Stimulated activated CD8-positive, alpha-beta memory T cell treated with anti-CD3 and anti-CD28 coated beads, Interleukin-15, amount 100 ng/mL, for 4 hours (primary cell): ENCODE measurements around the gene NOXRED1.

Experiments
- DNase-seq, 2 donors: peaks; one replicate each; pipeline ENCODE4 v3.0.0-alpha.2; 2020; ENCODE audit warnings: low read depth in 2 of 2

The NOXRED1 gene

DNA sequence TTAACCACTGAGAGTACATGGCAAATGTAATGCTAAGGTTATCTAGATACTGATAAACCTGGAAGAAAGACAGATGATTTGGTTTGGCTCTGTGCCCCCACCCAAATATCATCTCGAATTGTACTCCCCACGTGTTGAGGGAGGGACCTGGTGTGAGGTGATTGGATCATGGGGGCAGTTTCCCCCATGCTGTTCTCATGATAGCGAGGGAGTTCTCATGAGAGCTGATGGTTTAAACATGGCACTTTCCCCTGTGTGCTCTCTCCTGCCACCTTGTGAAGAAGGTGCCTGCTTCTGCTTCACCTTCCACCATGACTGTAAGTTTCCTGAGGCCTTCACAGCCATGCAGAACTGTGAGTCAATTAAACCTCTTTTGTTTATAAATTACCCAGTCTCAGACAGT lies 14.2 kb downstream of the NOXRED1 start:
- DNase-seq, result no peak

DNA sequence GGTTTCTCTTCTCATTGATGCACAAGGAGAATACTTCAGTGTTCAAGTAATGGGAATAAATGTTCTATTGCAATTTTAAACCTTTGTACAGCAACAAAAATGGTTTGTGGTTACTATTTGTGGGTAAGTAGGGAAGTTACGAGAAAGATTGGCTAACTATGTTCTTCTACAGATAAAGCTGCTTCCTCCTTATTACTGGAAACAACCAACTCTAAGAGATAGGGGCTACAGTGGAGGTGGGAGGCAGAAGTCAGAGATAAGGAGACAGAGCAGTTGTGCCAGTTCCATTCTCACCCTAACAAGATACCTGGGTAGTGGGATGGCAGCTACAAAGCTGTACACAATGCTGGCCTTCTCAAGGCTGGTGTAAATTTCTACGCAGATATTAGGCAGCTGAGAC lies 16.2 kb downstream of the NOXRED1 start:
- DNase-seq, result no peak

DNA sequence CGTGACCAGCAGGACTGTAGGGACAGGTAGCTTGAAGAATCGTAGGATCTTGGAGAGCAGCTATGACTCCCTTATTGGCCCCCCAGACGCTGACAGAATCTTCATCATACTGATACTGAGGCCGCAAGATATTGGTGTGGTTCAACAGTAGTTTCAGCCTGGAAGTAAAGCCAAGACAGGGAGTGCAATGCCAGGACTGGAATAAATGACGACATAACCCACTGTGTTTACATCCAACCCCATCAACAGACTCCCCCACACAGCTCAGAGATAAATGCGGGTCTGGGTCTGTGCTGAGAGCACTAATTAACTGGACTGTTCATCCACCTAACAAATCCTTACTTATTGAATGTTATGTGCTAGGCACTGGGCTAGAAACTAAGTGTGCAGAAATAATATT lies 16.6 kb downstream of the NOXRED1 start:
- no peak for DNase-seq

DNA sequence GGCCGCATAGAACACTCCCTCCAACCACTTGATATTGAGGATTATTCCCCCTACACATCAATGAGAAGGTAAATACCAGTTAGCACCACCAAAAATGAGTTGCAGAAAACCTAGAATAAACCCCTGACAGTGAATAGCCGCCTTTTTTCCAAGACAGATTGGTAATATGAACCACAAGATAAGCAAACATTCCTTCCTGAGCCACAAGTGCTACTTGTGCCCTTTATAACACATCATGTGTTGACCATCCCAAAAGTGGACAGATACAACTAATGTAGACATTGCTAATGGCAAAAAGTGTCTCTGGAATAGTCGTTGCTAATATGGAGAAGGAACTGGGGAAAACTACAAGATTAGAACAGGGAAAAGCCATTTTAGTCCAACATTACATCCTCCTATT lies 17.2 kb downstream of the NOXRED1 start:
- no peak for DNase-seq

DNA sequence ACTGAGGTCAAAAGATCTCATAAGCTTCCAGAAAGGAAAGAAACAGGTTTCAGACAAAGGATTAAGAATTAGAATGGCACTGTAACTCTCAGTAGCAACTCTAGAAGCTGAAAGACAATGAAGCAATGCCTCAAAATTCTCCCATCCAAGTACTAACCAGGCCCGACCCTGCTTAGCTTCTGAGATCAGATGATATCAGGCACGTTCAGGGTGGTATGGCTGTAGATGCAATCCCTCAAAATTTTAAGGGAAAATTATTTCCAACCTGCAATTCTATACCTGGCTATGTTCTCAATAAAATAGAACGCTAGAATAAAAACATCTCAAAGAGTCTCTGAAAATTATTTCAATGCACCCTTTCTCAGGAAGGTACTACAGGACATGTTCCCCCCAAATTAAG lies 19.6 kb downstream of the NOXRED1 start:
- no peak for DNase-seq

DNA sequence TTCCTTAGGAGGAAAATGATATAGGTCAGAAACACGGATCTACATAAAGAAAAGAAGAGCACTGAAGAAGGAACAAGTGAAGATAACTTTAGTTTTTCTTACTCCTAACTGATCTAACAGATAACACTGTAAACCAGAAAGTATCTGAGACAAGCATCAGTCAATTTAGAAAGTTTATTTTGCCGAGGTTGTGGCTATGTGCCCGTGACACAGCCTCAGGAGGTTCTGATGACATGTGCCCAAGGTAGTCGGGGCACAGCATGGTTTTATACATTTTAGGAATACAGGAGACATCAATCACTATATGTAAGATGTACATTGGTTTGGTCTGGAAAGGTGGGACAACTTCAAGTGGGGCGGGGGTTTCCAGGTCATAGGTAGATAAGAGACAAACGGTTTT lies 23.1 kb downstream of the NOXRED1 start:
- DNase-seq, result no peak

DNA sequence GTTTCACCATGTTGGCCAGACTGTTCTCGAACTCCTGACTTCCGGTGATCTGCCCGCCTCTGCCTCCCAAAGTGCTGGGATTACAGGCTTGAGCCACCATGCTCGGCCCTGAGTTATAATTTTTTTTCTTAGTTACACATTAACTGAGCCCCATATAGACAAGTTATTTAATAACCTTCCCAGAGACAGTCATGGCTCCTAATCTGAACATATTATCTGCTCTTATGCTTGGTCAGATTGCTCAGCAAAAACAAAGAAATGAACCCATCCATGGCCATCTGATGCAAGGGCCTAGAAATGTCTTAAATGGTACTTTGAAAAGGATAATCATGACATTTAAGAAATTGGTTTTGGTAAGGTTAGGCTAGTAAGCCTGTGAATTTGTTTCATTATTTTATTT lies 33.1 kb downstream of the NOXRED1 start:
- no peak for DNase-seq

DNA sequence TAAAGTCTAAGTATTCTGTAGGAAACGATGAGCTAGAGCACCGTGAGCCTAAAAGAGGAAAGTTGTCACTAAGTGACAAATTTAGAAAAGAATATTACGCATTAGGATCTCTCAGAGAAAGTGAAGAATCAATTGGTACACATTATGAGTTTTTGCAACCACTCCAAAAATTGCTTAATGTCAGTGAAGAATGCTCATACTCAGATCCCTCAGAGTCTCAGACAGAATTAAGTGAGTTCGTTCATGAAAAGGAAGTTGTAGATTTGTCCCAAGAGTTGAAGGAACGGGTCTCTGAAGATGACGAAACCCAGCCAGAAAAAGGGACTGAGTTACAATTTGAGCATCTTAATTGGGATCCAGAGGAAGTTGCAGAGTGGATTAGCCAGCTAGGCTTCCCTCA lies 44.6 kb downstream of the NOXRED1 start:
- no peak for DNase-seq

DNA sequence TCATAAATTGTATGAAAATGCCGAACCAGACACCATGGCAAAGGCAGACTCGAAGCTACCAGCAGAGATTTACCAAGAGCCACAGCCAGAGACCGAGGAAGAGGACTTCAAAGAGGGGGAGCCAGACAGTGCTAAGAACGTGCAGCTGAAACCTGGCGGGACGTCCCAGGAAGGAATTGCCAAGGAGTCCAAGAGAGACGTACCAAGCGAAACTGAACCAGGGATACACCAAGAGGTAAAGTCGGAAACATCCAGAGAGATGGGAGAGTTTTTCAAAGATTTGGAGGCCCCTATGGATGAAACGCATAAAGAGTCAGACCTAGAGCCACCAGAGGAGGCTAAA lies 45.9 kb downstream of the NOXRED1 start:
- no peak for DNase-seq

DNA sequence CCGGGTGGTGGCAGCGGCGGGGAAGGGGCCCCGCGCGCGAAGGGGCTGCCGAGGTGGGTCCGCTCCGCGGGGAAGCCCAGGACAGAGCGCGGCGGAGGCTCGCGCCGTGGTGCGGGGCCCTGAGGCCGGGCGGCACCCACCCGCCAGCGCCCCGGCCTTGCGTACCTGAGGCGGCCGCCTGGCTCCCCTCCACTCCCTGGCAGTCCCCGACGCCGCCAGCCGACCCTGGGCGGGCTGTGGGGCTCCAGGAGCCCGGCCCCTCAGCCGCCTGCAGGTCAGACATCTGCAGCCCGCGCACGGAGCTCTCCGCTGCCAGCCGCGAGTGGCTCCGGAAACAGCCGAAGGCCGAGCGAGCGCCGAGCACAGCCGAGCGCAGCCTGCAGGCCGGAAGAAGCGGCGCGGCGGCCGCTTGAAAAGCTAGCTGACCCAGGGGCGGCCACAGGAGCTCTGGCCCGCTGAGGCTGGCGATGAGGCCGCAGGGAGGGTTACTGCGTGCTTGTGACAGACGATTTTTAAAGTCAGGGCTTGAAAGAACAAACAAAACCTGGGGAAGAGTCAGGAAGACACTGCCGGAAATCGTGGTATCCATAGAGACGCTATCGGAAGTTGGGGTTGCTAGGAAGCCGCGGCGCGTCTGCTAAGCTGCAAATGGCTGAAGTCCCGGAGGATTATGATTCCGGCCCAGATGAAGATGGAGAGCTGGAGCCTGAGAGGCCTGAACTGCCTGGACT lies 46.4 kb downstream of the NOXRED1 start, which contains the start of the genes SAMD15 and TMED8:
TSS of gene SAMD15 (plus strand) at position 609 of the 731 bp plus-strand sequence. CDS start at position 649, 40 bp downstream.
TSS of gene TMED8 (minus strand) at position 324 of the 731 bp plus-strand sequence. CDS start at position 283, 41 bp downstream.
- DNase-seq, result peak; percentile 65 to 67

DNA sequence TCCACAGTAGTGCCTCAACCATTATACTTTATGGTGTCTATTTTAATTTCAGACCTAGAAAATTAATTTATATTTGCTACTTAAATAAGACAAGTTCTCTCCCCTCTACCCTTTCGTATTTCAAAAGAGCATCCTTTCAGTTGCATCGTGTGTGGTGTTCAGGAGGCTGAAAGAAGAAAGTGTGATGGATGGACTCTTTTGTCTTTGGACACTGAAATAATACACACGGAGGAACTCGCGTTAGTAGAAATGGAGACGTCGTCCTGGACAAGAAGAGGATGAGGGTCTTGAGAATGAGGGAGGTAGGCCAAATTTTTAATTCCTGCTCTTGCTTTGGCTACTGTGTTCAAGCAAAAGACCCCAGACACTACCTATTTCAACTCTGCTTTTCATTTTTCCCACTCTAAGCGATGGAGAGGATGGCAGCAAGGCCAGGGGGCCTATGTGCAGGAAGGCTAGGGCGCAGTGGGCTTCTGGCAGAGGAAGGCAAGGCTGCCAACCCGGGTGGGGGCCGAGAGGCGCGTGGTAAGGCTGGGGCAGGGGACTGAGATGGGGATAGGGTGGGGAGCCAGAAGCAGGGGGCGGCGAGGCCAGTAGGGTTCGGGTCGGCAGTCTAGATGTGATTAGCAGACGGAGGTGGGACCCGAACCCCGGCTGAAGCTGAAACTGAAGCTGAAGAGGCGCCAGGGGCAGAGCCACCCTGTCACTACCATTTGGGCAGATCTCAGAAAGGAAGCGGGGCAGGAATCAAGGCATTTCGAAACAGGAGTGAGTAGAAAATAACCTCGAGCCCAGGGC lies 47.2 kb downstream of the NOXRED1 start:
- DNase-seq, result peak in 1 of 2 donors; percentile 0

DNA sequence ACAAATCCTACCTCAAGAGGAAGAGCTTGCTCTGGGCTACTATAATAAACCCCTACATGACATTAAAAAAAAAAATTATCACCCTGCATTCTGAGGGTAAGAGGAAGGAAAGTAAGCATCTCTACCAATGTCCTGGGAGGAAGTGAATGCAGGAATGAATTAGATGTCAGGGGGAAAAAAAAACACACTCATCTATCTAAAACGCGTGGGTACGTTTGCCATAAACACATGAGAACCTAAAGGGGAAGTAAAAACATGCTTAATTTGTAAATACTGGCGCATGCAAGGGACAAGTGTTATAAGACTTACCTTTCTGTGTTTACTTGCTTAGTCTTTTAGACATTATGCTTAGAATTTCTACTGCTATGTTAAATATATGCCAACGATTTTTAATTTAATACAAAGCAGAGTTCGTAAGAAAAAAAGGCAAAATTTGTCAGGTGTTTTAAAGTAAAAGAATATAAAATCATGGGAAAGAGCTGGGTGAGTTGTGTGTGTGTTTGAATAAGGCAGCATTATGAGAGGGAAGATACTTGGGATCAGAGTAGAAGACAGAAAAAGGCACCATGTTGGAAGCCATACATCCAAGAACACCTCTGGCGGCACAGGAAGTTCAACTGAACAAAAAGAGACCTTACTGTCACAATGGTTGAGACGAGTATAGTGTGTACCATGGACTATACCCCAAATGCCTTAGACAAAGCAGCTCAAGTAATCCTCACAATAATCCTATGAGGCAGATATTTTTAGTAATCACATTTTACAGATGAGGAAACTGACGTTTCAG lies 48.0 kb downstream of the NOXRED1 start:
- no peak for DNase-seq

DNA sequence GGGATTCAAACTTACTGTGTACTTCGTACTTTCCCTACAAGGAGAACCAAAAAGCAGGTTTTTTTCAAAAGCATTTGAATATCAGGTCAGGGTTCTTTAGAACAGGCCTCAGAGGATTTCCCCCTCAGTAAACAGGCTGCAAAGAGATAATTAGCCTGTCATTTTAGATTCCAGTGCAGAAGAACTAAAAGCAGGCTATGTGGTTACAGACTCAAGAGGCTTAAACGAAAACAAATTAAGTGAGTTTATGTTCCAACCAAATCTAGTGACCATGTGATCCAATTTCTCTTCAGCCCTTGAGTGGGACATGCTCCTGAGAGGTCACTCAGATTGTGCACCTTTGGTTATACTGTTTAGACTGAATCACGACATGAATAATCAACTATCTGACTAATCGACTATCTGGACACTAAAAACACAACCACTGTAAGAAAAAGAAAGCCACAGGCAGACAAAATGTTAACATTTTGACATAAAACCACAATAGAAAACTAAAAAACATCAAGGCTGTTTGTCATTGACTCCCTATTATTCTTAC lies 51.0 kb downstream of the NOXRED1 start:
- no peak for DNase-seq

DNA sequence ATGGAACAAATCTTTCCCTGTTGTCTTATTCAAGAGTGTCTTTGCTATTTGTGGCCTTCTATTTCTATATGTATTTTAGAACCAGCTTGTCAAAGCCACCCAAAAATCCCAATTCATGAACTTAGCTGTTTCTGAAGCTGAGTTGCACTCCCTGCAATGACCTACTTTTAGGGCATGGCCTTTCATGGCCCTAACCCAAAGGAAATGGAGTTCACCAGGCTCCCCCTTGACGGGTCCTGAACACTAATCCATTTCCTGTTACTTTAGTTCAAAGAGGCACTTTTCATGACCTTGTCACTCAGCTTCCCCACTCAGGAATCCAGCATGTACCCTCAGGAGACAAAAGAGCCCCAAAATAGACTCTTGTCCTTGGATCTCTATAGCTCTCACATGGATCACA lies 54.0 kb downstream of the NOXRED1 start:
- DNase-seq, result no peak

DNA sequence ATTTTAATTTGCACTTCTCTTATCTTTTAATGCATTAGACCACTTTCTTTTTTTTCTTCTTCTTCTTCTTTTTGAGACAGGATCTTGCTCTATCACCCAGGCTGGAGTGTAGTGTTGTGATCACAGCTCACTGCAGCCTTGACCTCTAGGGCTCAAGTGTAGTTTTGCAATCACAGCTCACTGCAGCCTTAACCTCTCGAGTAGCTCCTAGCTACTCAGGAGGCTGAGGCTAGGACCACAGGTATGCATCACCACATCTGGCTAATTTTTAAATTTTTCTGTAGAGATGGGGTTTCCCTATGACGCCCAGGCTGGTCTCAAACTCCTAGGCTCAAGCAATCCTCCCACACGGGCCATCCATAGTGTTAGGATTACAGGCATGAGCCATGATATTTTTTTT lies 59.2 kb downstream of the NOXRED1 start:
- DNase-seq, result no peak

DNA sequence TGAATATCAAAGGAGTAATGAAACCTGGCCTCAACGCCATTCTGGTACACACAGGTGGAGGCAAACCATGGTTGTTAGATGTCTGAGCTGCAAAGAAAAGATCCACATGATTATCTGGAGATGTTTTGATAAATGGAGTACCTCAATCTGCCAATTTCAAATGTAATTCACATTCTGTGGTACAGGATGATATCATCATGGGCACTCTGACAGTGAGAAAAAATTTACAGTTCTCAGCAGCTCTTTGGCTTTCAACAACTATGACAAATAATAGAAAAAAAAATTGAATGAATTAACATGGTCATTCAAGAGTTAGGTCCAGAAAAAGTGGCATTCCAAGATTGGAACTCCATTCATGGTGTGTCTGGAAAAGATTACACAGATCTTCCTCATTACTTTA lies 63.7 kb downstream of the NOXRED1 start:
- DNase-seq, result no peak

DNA sequence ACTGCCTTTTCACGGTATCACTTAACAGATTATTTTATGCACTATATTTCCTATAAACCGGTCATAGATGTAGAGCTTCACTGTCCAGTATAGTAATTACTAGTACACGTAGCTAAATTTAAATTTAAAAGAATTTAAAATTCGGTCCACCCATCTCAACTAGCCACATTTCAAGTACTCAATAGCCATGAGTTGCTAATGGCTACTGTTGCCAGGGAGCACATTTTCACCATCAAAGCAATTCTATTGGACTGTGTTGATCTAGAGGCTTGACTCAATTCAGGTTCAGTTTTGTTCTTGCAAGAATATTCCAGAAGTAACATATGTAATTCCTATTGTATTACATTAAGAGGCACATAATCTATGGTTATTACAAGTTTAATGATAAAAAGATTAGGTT lies 66.4 kb downstream of the NOXRED1 start:
- no peak for DNase-seq

DNA sequence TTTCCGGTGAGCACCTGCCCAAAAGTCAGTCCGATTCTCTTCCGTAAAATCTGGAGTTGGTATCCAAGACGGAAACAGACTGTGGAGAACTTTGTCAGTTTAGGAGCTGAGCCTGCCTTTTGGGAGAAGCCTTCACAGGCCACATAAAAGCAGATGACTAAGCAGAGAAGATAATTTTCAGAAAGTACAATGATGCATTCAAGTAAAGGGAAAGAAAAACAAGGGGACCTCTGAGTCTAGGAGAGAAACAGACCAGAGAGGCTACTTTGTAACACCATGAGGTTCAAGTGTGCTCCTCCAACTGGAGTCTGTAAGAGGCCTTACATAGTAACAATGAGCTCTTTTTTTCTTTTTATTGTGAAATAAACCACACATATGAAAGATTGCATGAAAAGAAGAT lies 67.5 kb downstream of the NOXRED1 start:
- DNase-seq, result no peak

DNA sequence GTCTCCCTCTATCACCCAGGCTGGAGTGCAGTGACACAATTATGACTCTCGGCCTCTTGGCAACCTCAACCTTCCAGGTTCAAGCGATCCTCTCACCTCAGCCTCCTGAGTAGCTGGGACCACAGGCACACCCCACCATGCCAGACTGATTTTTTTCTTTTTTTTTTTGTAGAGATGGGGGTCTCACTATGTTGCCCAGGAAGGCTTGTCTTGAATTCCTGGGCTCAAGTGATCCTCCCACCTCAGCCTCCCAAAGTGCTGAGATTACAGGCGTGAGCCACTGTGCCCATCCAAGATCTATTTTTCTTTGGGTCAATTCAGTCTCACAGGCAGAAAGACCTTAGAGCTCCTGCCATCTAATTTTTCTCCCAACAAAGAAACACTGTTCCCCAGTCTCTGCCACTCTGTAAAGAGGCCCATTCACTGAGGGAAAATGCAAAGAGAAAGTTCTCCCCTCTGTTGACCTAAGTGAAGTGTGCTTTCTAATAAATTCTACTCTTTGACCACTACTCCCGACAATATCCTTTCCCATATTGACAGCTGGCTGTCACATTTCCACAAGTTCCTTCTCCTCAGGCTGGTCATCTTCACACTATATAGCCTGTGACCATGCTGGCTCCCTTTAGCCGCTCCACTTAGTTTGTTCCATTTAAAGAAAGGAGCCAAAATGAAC lies 69.7 kb downstream of the NOXRED1 start:
- no peak for DNase-seq

DNA sequence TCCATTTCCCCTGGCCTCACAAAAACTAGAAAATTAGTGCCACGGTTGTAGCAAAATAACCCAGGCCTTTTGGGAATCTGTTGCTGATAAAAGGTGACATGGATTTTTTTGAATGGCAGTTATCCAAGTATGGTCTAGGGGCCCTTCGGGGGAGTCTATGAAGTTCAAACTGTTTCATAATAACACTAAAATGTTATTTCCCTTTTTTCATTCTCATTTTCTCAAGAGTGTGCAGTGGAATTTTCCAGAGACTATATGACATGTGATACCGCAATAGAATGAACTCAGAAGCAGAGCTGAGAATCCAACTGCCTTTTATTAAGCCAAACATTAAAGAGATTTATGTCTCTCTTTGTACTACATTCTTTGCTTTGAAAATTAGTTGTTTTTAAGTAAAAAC lies 75.6 kb downstream of the NOXRED1 start:
- DNase-seq, result no peak

DNA sequence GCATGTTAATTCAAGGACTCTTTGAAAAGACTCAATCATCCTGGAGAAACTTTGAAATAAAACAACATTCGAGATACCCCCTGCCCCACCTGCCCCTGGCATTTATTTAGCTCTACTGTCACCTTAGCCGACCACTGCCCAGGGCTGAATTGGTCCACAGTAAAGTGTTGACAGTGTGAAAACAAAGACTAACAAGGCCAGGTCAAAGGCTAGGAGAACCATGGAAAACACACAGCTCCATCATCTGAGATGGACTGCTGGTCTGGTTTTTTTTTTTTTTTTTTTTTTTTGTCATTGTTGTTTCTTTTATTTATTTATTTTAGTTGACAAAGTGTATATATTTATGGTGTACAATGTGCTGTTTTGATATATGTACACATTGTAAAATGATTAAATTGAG lies 76.8 kb downstream of the NOXRED1 start:
- no peak for DNase-seq
